ENCODE data around the gene COL4A6. TPM values are rescaled to one million over a fixed set of nuclear protein-coding genes. Genes with fewer than 3 reads are reported as not detected.

The COL4A6 gene
- total and polyA plus RNA-seq, 2 of the 8 experiments (the other 6 are each of a cell fraction or from before 2014, with no cell fraction given), result 5.9 to 11.8 TPM

- TF ChIP-seq, protein P1, sequence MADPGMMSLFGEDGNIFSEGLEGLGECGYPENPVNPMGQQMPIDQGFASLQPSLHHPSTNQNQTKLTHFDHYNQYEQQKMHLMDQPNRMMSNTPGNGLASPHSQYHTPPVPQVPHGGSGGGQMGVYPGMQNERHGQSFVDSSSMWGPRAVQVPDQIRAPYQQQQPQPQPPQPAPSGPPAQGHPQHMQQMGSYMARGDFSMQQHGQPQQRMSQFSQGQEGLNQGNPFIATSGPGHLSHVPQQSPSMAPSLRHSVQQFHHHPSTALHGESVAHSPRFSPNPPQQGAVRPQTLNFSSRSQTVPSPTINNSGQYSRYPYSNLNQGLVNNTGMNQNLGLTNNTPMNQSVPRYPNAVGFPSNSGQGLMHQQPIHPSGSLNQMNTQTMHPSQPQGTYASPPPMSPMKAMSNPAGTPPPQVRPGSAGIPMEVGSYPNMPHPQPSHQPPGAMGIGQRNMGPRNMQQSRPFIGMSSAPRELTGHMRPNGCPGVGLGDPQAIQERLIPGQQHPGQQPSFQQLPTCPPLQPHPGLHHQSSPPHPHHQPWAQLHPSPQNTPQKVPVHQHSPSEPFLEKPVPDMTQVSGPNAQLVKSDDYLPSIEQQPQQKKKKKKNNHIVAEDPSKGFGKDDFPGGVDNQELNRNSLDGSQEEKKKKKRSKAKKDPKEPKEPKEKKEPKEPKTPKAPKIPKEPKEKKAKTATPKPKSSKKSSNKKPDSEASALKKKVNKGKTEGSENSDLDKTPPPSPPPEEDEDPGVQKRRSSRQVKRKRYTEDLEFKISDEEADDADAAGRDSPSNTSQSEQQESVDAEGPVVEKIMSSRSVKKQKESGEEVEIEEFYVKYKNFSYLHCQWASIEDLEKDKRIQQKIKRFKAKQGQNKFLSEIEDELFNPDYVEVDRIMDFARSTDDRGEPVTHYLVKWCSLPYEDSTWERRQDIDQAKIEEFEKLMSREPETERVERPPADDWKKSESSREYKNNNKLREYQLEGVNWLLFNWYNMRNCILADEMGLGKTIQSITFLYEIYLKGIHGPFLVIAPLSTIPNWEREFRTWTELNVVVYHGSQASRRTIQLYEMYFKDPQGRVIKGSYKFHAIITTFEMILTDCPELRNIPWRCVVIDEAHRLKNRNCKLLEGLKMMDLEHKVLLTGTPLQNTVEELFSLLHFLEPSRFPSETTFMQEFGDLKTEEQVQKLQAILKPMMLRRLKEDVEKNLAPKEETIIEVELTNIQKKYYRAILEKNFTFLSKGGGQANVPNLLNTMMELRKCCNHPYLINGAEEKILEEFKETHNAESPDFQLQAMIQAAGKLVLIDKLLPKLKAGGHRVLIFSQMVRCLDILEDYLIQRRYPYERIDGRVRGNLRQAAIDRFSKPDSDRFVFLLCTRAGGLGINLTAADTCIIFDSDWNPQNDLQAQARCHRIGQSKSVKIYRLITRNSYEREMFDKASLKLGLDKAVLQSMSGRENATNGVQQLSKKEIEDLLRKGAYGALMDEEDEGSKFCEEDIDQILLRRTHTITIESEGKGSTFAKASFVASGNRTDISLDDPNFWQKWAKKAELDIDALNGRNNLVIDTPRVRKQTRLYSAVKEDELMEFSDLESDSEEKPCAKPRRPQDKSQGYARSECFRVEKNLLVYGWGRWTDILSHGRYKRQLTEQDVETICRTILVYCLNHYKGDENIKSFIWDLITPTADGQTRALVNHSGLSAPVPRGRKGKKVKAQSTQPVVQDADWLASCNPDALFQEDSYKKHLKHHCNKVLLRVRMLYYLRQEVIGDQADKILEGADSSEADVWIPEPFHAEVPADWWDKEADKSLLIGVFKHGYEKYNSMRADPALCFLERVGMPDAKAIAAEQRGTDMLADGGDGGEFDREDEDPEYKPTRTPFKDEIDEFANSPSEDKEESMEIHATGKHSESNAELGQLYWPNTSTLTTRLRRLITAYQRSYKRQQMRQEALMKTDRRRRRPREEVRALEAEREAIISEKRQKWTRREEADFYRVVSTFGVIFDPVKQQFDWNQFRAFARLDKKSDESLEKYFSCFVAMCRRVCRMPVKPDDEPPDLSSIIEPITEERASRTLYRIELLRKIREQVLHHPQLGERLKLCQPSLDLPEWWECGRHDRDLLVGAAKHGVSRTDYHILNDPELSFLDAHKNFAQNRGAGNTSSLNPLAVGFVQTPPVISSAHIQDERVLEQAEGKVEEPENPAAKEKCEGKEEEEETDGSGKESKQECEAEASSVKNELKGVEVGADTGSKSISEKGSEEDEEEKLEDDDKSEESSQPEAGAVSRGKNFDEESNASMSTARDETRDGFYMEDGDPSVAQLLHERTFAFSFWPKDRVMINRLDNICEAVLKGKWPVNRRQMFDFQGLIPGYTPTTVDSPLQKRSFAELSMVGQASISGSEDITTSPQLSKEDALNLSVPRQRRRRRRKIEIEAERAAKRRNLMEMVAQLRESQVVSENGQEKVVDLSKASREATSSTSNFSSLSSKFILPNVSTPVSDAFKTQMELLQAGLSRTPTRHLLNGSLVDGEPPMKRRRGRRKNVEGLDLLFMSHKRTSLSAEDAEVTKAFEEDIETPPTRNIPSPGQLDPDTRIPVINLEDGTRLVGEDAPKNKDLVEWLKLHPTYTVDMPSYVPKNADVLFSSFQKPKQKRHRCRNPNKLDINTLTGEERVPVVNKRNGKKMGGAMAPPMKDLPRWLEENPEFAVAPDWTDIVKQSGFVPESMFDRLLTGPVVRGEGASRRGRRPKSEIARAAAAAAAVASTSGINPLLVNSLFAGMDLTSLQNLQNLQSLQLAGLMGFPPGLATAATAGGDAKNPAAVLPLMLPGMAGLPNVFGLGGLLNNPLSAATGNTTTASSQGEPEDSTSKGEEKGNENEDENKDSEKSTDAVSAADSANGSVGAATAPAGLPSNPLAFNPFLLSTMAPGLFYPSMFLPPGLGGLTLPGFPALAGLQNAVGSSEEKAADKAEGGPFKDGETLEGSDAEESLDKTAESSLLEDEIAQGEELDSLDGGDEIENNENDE (IDR thresholded peaks at IDR 0.05; ENCODE audit: insufficient replicate concordance, low read length), result no peak
- TF ChIP-seq PHF8 (conservative IDR thresholded peaks at IDR 0.05; ENCODE audit: low read depth, low read length) (no peak), SUZ12 (IDR thresholded peaks at IDR 0.05; ENCODE audit: low read length) (no peak), KDM1A (IDR thresholded peaks at IDR 0.05; ENCODE audit: borderline replicate concordance, low read length) (no peak), KDM4A (IDR thresholded peaks at IDR 0.05; ENCODE audit: low read depth, low read length, severe bottlenecking) (no peak), JUND (IDR thresholded peaks at IDR 0.05; ENCODE audit: low read length) (no peak)
- TF ChIP-seq, protein P2, sequence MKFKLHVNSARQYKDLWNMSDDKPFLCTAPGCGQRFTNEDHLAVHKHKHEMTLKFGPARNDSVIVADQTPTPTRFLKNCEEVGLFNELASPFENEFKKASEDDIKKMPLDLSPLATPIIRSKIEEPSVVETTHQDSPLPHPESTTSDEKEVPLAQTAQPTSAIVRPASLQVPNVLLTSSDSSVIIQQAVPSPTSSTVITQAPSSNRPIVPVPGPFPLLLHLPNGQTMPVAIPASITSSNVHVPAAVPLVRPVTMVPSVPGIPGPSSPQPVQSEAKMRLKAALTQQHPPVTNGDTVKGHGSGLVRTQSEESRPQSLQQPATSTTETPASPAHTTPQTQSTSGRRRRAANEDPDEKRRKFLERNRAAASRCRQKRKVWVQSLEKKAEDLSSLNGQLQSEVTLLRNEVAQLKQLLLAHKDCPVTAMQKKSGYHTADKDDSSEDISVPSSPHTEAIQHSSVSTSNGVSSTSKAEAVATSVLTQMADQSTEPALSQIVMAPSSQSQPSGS (IDR thresholded peaks at IDR 0.05; ENCODE audit: low read length), result no peak
These were observed 124.6 kb downstream of the COL4A6 start (continued) for GRCh38 chrX:108313669-108314068.

Data from H1 (cell line).